Epidermal melanocyte (primary cell): Measurements from ENCODE around the gene RMND1.
"Not testable (repeated sequence)": the region's sequence is repeated elsewhere in the genome, so short reads cannot be mapped to it uniquely, and the experiment has no call there.

Experiments
- DNase-seq: peaks from one replicate; pipeline ENCODE4 v3.0.0; 2011; ENCODE audit warnings: low spot score; ENCODE audit not compliant: insufficient read length

Gene RMND1

GRCh38 chr6:151452750-151453427 lies 963 bp upstream of the RMND1 start:
- DNase-seq: no peak

- no peak for DNase-seq
These were observed 443 bp downstream of the RMND1 start for GRCh38 chr6:151451417-151451949.

GRCh38 chr6:151450928-151451327 lies 998 bp downstream of the RMND1 start:
- DNase-seq: not testable (repeated sequence)

GRCh38 chr6:151448623-151449022 lies 3.3 kb downstream of the RMND1 start:
- no peak for DNase-seq

GRCh38 chr6:151447237-151447636 lies 4.7 kb downstream of the RMND1 start:
- no peak for DNase-seq

- no peak for DNase-seq
These were observed 6.4 kb downstream of the RMND1 start for GRCh38 chr6:151445482-151445881.

GRCh38 chr6:151443911-151444621 lies 7.9 kb downstream of the RMND1 start:
- DNase-seq: no peak

- no peak for DNase-seq
These were observed 8.5 kb downstream of the RMND1 start for GRCh38 chr6:151443454-151443853.

- DNase-seq: no peak
These were observed 9.6 kb downstream of the RMND1 start for GRCh38 chr6:151442371-151442770.

- DNase-seq: no peak
These were observed 10.3 kb downstream of the RMND1 start for GRCh38 chr6:151441390-151442166.

GRCh38 chr6:151440930-151441329 lies 11.0 kb downstream of the RMND1 start:
- no peak for DNase-seq

- no peak for DNase-seq
These were observed 11.4 kb downstream of the RMND1 start for GRCh38 chr6:151440498-151440897.

- no peak for DNase-seq
These were observed 14.5 kb downstream of the RMND1 start for GRCh38 chr6:151437401-151437800.

- DNase-seq: no peak
These were observed 15.1 kb downstream of the RMND1 start for GRCh38 chr6:151436802-151437201.

- DNase-seq: no peak
These were observed 15.6 kb downstream of the RMND1 start for GRCh38 chr6:151436300-151436699.

- DNase-seq: no peak
These were observed 17.6 kb downstream of the RMND1 start for GRCh38 chr6:151434369-151434768.

- no peak for DNase-seq
These were observed 19.3 kb downstream of the RMND1 start for GRCh38 chr6:151432651-151433050.

- no peak for DNase-seq
These were observed 20.6 kb downstream of the RMND1 start for GRCh38 chr6:151431337-151431736.

- DNase-seq: no peak
These were observed 21.0 kb downstream of the RMND1 start for GRCh38 chr6:151430886-151431285.

- no peak for DNase-seq
These were observed 23.7 kb downstream of the RMND1 start for GRCh38 chr6:151428093-151428735.

GRCh38 chr6:151425561-151425960 lies 26.4 kb downstream of the RMND1 start:
- no peak for DNase-seq

GRCh38 chr6:151422981-151423380 lies 28.9 kb downstream of the RMND1 start:
- no peak for DNase-seq
